Measurements from ENCODE around the gene VAC14. TPM values are rescaled to one million over a fixed set of nuclear protein-coding genes. Genes with fewer than 3 reads are reported as not detected.
A peak's percentile ranks its signal among the peaks of the same experiment; 100 is the strongest.

VAC14 gene
- total RNA-seq, 3 donors from 2014 or later: 32.3 to 35.1 (median 32.8) TPM

DNA sequence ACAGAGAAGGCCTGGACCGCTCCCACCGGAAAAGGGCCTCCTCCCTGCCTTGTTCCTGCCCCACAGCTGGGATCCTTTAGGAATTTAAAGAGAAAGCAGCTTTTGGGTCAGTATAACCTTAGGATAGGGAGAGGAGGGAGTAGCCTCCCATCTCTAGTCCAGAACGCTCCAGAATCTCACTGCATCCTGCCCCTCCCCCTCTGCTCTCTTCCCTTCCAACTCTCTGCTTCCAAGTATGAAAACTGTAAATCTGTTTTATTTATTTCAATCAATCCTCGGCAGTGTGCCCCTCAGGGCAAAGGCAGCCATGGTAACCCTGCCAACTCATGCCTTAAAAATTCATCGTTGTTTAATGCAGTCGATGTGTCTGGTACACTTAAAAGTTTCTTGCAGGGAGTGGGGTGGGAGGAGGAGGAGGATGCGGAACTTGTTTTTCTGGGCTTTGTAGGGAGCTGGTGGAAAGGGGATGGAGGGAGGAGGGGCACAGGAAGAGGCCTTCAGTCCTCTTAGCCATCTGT, 94.0 kb downstream of the VAC14 start:
- ATAC-seq (peak; percentile 5), DNase-seq (no peak)
- TF ChIP-seq, protein P1, sequence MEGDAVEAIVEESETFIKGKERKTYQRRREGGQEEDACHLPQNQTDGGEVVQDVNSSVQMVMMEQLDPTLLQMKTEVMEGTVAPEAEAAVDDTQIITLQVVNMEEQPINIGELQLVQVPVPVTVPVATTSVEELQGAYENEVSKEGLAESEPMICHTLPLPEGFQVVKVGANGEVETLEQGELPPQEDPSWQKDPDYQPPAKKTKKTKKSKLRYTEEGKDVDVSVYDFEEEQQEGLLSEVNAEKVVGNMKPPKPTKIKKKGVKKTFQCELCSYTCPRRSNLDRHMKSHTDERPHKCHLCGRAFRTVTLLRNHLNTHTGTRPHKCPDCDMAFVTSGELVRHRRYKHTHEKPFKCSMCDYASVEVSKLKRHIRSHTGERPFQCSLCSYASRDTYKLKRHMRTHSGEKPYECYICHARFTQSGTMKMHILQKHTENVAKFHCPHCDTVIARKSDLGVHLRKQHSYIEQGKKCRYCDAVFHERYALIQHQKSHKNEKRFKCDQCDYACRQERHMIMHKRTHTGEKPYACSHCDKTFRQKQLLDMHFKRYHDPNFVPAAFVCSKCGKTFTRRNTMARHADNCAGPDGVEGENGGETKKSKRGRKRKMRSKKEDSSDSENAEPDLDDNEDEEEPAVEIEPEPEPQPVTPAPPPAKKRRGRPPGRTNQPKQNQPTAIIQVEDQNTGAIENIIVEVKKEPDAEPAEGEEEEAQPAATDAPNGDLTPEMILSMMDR (IDR thresholded peaks at IDR 0.05): no peak
- Histone ChIP-seq H3K9me3 (no peaks in the 10 kb centered on the region), H3K4me3 (no peak overlapping the region), H3K36me3 (ENCODE audit: low read depth) (no peaks in the 10 kb centered on the region), H3K4me1 (ENCODE audit: low read depth) (peaks cover 6% of the 10 kb centered on the region)
- intact Hi-C loops (cut with DNase I, micrococcal nuclease): no loop called here

DNA sequence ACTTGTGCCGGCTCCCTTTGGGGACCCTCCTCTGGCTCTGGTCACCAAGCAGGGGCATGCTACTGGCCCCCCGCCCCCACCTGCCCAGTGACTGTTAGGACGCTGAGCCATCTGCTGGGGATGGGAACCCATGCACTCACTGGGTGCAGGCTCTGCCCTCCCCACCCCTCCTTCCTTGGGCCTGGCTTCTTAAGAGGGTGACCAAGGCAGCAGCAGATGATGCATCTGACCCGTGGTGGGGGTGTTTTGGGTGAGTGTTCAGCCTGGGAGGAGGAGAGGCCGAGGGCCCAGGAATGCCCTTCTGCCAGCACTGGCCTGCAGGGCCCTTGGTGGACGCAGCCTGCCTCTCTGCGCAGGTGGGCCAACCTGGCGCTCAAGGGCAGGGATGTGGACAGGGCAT, 95.9 kb downstream of the VAC14 start:
- Histone ChIP-seq H3K4me1 (ENCODE audit: low read depth) (peaks cover 6% of the 10 kb centered on the region), H3K36me3 (ENCODE audit: low read depth) (no peaks in the 10 kb centered on the region), H3K4me3 (no peak overlapping the region), H3K9me3 (no peaks in the 10 kb centered on the region)
- intact Hi-C loops (cut with DNase I, micrococcal nuclease): no loop called here
- DNase-seq: no peak
- TF ChIP-seq, protein P1 (IDR thresholded peaks at IDR 0.05): no peak
- ATAC-seq: no peak

DNA sequence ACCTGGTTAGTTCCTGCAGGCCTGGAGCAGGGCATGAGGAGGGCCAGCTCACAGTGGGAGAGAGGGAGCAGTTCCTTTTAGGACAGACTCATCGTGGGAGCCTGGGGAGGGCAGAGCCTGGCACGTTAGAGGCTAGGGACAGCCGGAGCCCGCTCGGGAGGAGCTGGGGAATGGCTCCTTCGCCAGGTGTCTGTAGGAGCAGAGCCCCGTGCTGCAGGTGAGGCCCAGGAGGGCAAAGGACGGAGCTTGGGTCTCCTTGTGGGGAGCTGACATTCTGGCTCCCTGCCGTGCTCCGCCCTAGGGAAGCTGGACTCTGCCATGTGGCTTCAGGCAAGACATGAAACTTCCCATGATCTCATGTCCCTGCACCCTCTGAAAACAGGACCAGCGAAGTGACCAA, 96.4 kb downstream of the VAC14 start:
- ATAC-seq (no peak), DNase-seq (no peak)
- no peaks in the 10 kb centered on the region for H3K36me3 ChIP-seq (ENCODE audit: low read depth)
- H3K9me3 ChIP-seq: no peaks in the 10 kb centered on the region
- TF ChIP-seq, protein P1 (IDR thresholded peaks at IDR 0.05): no peak
- no peak overlapping the region for H3K4me3 ChIP-seq
- intact Hi-C loops (cut with DNase I, micrococcal nuclease): no loop called here
- H3K4me1 ChIP-seq (ENCODE audit: low read depth): peaks cover 6% of the 10 kb centered on the region

DNA sequence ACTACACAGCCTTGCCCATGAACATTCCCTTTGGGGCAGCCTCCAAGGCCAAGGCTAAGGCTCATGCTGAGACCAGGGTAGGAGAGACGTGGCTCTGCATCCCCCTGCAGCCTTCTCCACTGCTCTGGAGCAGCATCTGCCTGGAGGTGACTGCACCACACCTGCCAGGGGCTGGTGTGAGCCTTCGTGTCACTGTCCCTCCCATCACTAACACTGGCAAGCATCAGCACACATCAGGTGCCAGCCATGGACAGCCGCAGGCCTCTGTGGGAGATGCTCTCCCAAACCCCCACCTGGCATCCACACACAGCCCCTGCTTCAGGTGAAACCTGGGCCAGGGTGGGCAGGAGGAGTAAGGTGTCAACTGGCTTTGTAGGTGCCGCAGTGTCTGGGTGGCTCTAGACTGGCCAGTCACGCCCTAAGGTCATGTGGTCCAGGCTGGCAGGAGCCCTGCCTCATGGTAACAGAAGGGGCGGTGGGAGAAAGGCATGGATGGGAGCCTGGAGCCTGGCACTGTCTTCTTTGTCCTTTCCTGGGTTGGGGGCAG, 97.0 kb downstream of the VAC14 start:
- Histone ChIP-seq H3K4me3 (no peak overlapping the region), H3K36me3 (ENCODE audit: low read depth) (no peaks in the 10 kb centered on the region), H3K4me1 (ENCODE audit: low read depth) (peaks cover 6% of the 10 kb centered on the region), H3K9me3 (no peaks in the 10 kb centered on the region)
- intact Hi-C loops (cut with DNase I, micrococcal nuclease): no loop called here
- ATAC-seq (no peak), DNase-seq (no peak)
- TF ChIP-seq, protein P1 (IDR thresholded peaks at IDR 0.05): no peak

DNA sequence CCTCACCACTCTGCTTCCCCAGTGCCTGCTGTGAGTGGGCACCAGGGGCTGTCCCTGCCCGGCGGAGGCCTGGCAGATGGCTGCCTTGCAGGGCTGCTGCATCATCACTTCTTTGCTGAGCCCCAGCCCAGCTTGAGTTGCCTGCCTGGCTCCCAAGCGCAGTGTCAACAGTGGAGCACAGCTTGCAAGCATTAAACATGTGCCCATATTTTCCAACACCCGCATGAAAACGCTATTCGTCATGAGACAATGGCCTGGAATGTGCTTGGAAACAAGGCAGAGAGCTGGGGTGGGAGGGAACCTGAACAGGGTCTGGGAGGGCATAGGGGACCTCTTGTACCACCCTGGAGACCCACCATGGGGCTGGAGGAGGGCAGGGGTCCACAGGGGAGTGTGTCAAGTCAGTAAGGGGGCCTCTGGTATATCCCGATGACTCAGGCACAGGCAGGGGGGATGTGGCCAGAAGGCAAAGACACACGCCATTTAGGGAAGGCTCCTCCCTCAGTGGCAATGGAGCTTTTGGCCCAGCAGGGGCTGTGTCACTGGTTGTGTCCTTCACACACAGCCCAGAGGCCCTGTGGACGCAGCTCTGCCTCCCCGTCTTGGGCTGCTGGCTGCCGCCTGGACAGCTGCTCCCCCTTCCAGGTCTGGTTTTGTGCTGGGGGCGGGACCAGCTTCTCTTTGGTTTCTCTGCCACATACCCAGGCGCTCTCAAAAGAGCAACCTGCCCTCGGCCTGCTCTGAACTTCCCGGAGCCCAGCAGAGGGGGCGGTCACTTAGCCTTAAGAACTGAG, 97.7 kb downstream of the VAC14 start:
- Histone ChIP-seq H3K9me3 (no peaks in the 10 kb centered on the region), H3K4me1 (ENCODE audit: low read depth) (peaks cover 6% of the 10 kb centered on the region), H3K4me3 (no peak overlapping the region), H3K36me3 (ENCODE audit: low read depth) (no peaks in the 10 kb centered on the region)
- DNase-seq (no peak), ATAC-seq (peak; percentile 31)
- intact Hi-C loops (cut with DNase I, micrococcal nuclease): no loop called here
- TF ChIP-seq, protein P1 (IDR thresholded peaks at IDR 0.05): no peak

Data from mucosa of descending colon (tissue), 3 donors.